Transverse colon (tissue), 4 donors: ENCODE data around the gene CDC14B.

ENCODE experiments used
- CTCF ChIP-seq, 5 experiments: fragments of 200-600 bp in 3 of 5; fragments of 450-650 bp in 2 of 5; sonication (generic) in 3 of 5; IDR thresholded peaks; 1 replicate in 2 of 5; 2 replicates in 3 of 5; pipeline ENCODE4 v1.5.1; 2016 to 2017; ENCODE audit warnings: antibody characterized with exemption in 5 of 5, inconsistent platforms in 3 of 5, mild to moderate bottlenecking in 2 of 5, moderate library complexity in 1 of 5
- EP300 ChIP-seq: sonication (generic); formaldehyde crosslinking; IDR thresholded peaks from one replicate; pipeline ENCODE4 v1.6.1; 2017; ENCODE audit warnings: antibody characterized with exemption, low read depth
- POLR2A ChIP-seq: fragments of 450-650 bp; IDR thresholded peaks from one replicate; pipeline ENCODE4 v1.6.1; 2016; ENCODE audit warnings: antibody characterized with exemption, mild to moderate bottlenecking, moderate library complexity
- POLR2AphosphoS5 ChIP-seq, 3 donors: sonication (generic); formaldehyde crosslinking; IDR thresholded peaks; one replicate each; pipeline ENCODE4 v1.6.1; 2016; ENCODE audit warnings: antibody characterized with exemption in 3 of 3

- no peak for TF ChIP-seq CTCF (IDR thresholded peaks at IDR 0.05)
- TF ChIP-seq EP300: no peak
- TF ChIP-seq POLR2AphosphoS5 (IDR thresholded peaks at IDR 0.05): no peak
- TF ChIP-seq POLR2A: no peak
These were observed 44.7 kb downstream of the CDC14B start for GRCh38 chr9:96574931-96575351.
